GM12875 (cell line): Measurements from ENCODE around the gene TMEM234.

ENCODE experiments used
- H3K4me3 ChIP-seq: one replicate; pipeline ENCODE4 v1.5.1; 2011; ENCODE audit warnings: low read depth, low read length, control low read depth
- CTCF ChIP-seq: IDR thresholded peaks from 2 replicates; pipeline ENCODE4 v1.5.1; 2011; ENCODE audit warnings: low read depth, mild to moderate bottlenecking, control low read depth, inconsistent platforms, low read length, moderate library complexity, borderline replicate concordance; ENCODE audit not compliant: insufficient read depth

TMEM234 gene

GRCh38 chr1:32199043-32199716 is 23.0 kb downstream of the TMEM234 start:
- no peak for TF ChIP-seq CTCF
- H3K4me3 ChIP-seq, result no peak overlapping the region

- TF ChIP-seq CTCF, result no peak
- no peak overlapping the region for H3K4me3 ChIP-seq
These were observed 23.7 kb downstream of the TMEM234 start for GRCh38 chr1:32198237-32199042.

GRCh38 chr1:32197837-32198236 is 24.3 kb downstream of the TMEM234 start:
- no peak for TF ChIP-seq CTCF
- no peak overlapping the region for H3K4me3 ChIP-seq

GRCh38 chr1:32197074-32197473 is 25.1 kb downstream of the TMEM234 start:
- TF ChIP-seq CTCF, result no peak
- no peak overlapping the region for H3K4me3 ChIP-seq

GRCh38 chr1:32195972-32196823 is 26.0 kb downstream of the TMEM234 start:
- TF ChIP-seq CTCF, result no peak
- H3K4me3 ChIP-seq, result no peak overlapping the region

- H3K4me3 ChIP-seq, result no peak overlapping the region
- TF ChIP-seq CTCF, result no peak
These were observed 26.6 kb downstream of the TMEM234 start for GRCh38 chr1:32195531-32195930.
